K562 (cell line): ENCODE data around the gene UBA52. TPM values are rescaled to one million over a fixed set of nuclear protein-coding genes. Genes with fewer than 3 reads are reported as not detected.
A peak's percentile ranks its signal among the peaks of the same experiment; 100 is the strongest.

Experiments used
- ASH1L ChIP-seq: fragments of 450-650 bp; IDR thresholded peaks from 2 replicates; pipeline ENCODE4 v1.6.1; 2018; ENCODE audit warnings: borderline replicate concordance, mild to moderate bottlenecking, low read depth; ENCODE audit not compliant: partially characterized antibody
- CHD2 ChIP-seq: IDR thresholded peaks from 2 replicates; pipeline ENCODE4 v1.6.1; 2011; ENCODE audit warnings: low read depth, low read length
- CREM ChIP-seq: IDR thresholded peaks from 2 replicates; pipeline ENCODE4 v1.6.1; 2014; ENCODE audit warnings: antibody characterized with exemption, low read depth
- EGR1 ChIP-seq: fragments of 450-650 bp; conservative IDR thresholded peaks from 2 replicates; pipeline ENCODE4 v1.6.1; 2017; ENCODE audit warnings: mild to moderate bottlenecking
- FOS ChIP-seq: IDR thresholded peaks from 3 replicates; pipeline ENCODE4 v1.6.1; 2011; ENCODE audit not compliant: insufficient read length; ENCODE audit errors: extremely low read depth
- GABPA ChIP-seq: fragments of 200-800 bp; sonication (Bioruptor generic); conservative IDR thresholded peaks from 2 replicates; pipeline ENCODE4 v1.6.1; 2016; ENCODE audit warnings: low read depth, missing genetic modification characterization, missing compliant biosample characterization
- MBD2 ChIP-seq: sonication (generic); IDR thresholded peaks from 2 replicates; pipeline ENCODE4 v1.6.1; 2016; ENCODE audit warnings: low read depth, borderline replicate concordance
- MYBL2 ChIP-seq, 2 experiments: fragments of 450-650 bp in 1 of 2; sonication (generic) in 1 of 2; formaldehyde crosslinking in 1 of 2; IDR thresholded peaks; 2 replicates each; pipeline versions ENCODE4 v1.6.1 to v1.8.1; 2017 to 2022; ENCODE audit warnings: borderline replicate concordance in 1 of 2, inconsistent platforms in 1 of 2, low read depth in 1 of 2, mild to moderate bottlenecking in 1 of 2, missing genetic modification reagents in 1 of 2, moderate library complexity in 1 of 2
- PCBP1 ChIP-seq: fragments of 200-400 bp; formaldehyde crosslinking; IDR thresholded peaks from 2 replicates; pipeline ENCODE4 v1.6.1; 2018; ENCODE audit warnings: mild to moderate bottlenecking, low read depth, low read length; ENCODE audit not compliant: poor library complexity, severe bottlenecking
- POLR2G ChIP-seq: fragments of 200-400 bp; formaldehyde crosslinking; IDR thresholded peaks from 2 replicates; pipeline ENCODE4 v1.6.1; 2017; ENCODE audit warnings: low read depth, mild to moderate bottlenecking, antibody characterized with exemption, low read length, moderate library complexity
- ZNF165 ChIP-seq: fragments of 250-450 bp; sonication (Bioruptor Pico); IDR thresholded peaks from 2 replicates; pipeline ENCODE4 v1.4.0; 2020; ENCODE audit warnings: borderline replicate concordance
- polyA plus RNA-seq, 8 experiments: library from polyadenylated mRNA; depleted of rRNA in 4 of 8; stranded (reverse) in 5 of 8; unstranded in 3 of 8; fragments of >200 nt; fragmentation: Nextera tagmentation in 2 of 8; fragmentation: Illumina TruSeq in 1 of 8; extraction: Ambion mirVana in 2 of 8; extraction: Trizol in 1 of 8; gene quantifications; 2 replicates each; pipeline versions ENCODE4 v1.2.1 to v1.2.3, GENCODE V29; 2011 to 2014; ENCODE audit warnings: inconsistent platforms in 1 of 8, missing spikeins in 1 of 8
- total RNA-seq, 7 experiments: library from RNA; depleted of rRNA in 6 of 7; stranded (reverse); fragments of >200 nt in 6 of 7; fragmentation: Illumina TruSeq in 2 of 7; extraction: Trizol in 2 of 7; gene quantifications; 2 replicates each; pipeline versions ENCODE4 v1.2.1 to v1.2.3, GENCODE V29; 2011 to 2021; ENCODE audit warnings: low replicate concordance in 1 of 7
- TF ChIP-seq, protein P1 (sequence below): sonication (generic); formaldehyde crosslinking; IDR thresholded peaks from 2 replicates; pipeline ENCODE4 v1.8.0; 2023; ENCODE audit warnings: mild to moderate bottlenecking, missing genetic modification reagents
- TF ChIP-seq, protein P2 (sequence below): sonication (generic); formaldehyde crosslinking; IDR thresholded peaks from 2 replicates; pipeline ENCODE4 v1.8.0; 2022; ENCODE audit warnings: mild to moderate bottlenecking, missing genetic modification reagents
- TF ChIP-seq, protein P3 (sequence below), 2 experiments: IDR thresholded peaks in 1 of 2; conservative IDR thresholded peaks in 1 of 2; 2 replicates each; pipeline ENCODE4 v1.6.1; 2016; ENCODE audit warnings: low read depth in 2 of 2, mild to moderate bottlenecking in 1 of 2, missing compliant biosample characterization in 1 of 2, missing genetic modification characterization in 1 of 2, moderate library complexity in 1 of 2
- TF ChIP-seq, protein P4 (sequence below): sonication (generic); formaldehyde crosslinking; IDR thresholded peaks from 2 replicates; pipeline ENCODE4 v1.4.0; 2020; ENCODE audit warnings: mild to moderate bottlenecking, missing genetic modification reagents
- TF ChIP-seq, protein P5 (sequence below): fragments of 200-800 bp; sonication (Bioruptor generic); IDR thresholded peaks from 2 replicates; pipeline ENCODE4 v1.6.1; 2017; ENCODE audit warnings: missing genetic modification characterization, missing compliant biosample characterization

Gene UBA52
- total and polyA plus RNA-seq, 9 of the 15 experiments (the other 6 are each of a cell fraction or from before 2014, with no cell fraction given) = 1,110 to 2,751 (median 1,733) TPM

DNA sequence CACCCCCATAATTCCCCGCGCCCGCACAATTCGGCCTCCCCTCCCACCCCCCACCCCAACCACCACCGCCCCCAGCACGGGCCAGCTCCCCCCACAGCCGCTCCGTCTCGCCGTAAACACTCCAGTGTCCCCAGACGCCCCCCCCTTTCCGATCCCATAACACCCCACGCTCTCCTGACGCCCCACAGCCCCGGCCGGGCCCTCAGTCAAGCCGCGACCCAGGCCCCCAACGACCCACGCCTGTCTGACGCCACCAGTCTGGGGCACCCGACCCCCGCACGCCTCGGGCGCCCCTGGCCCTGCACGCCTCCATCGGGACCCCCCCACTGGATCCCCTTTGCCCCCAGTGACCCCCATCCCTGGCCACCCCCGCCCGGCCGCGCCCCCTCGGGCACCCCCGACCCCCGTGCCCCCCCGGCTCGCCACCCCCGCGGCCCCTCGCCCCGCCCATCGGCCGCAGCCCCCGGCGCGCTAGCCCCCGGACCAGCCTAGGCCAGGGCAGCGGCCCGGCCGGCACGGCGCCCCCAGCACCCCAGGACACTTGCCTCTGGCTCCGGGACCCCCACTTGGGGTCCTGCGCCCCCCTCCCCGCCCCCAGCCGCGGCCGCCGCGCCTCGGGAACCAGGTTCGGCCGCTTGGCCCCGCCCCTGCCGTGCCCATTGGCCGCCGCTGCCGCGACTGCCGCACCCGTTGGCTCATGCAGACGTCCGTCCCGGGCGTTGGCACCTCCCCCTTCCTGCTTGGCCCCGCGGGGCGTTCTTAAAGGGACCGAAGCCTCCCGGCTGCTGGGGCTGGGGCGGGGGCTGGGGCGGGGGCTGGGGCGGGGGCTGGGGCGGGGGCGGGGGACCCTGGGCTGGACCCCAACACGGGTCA, 28.5 kb upstream of the UBA52 start, which contains the start of gene FKBP8 (continued):
- TF ChIP-seq, protein P1, sequence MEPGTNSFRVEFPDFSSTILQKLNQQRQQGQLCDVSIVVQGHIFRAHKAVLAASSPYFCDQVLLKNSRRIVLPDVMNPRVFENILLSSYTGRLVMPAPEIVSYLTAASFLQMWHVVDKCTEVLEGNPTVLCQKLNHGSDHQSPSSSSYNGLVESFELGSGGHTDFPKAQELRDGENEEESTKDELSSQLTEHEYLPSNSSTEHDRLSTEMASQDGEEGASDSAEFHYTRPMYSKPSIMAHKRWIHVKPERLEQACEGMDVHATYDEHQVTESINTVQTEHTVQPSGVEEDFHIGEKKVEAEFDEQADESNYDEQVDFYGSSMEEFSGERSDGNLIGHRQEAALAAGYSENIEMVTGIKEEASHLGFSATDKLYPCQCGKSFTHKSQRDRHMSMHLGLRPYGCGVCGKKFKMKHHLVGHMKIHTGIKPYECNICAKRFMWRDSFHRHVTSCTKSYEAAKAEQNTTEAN (CRISPR knock-in tag) = no peak
- TF ChIP-seq MYBL2 (IDR thresholded peaks at IDR 0.05; ENCODE audit: low read depth) (no peak), MYBL2 (CRISPR knock-in tag; IDR thresholded peaks at IDR 0.05; ENCODE audit: borderline replicate concordance) (no peak), EGR1 (peak; percentile 31; the same call in 1 of the 2 replicates), CREM (peak; percentile 24; the same call in 1 of the 2 replicates), PCBP1 (peak; percentile 76), ASH1L (peak; percentile 69), FOS (peak; percentile 95), GABPA (tag) (peak; percentile 63; the same call in 1 of the 2 replicates), ZNF165 (CRISPR knock-in tag) (no peak), MBD2 (peak; percentile 91), CHD2 (peak; percentile 81), POLR2G (peak; percentile 67)
- TF ChIP-seq, protein P2, sequence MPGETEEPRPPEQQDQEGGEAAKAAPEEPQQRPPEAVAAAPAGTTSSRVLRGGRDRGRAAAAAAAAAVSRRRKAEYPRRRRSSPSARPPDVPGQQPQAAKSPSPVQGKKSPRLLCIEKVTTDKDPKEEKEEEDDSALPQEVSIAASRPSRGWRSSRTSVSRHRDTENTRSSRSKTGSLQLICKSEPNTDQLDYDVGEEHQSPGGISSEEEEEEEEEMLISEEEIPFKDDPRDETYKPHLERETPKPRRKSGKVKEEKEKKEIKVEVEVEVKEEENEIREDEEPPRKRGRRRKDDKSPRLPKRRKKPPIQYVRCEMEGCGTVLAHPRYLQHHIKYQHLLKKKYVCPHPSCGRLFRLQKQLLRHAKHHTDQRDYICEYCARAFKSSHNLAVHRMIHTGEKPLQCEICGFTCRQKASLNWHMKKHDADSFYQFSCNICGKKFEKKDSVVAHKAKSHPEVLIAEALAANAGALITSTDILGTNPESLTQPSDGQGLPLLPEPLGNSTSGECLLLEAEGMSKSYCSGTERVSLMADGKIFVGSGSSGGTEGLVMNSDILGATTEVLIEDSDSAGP (CRISPR knock-in tag) = peak; percentile 91
- TF ChIP-seq, protein P3, sequence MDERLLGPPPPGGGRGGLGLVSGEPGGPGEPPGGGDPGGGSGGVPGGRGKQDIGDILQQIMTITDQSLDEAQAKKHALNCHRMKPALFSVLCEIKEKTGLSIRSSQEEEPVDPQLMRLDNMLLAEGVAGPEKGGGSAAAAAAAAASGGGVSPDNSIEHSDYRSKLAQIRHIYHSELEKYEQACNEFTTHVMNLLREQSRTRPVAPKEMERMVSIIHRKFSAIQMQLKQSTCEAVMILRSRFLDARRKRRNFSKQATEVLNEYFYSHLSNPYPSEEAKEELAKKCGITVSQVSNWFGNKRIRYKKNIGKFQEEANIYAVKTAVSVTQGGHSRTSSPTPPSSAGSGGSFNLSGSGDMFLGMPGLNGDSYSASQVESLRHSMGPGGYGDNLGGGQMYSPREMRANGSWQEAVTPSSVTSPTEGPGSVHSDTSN (CRISPR knock-in tag; IDR thresholded peaks at IDR 0.05; ENCODE audit: low read depth) = peak; percentile 91
- TF ChIP-seq, protein P3 (tag; conservative IDR thresholded peaks at IDR 0.05; ENCODE audit: low read depth) = no peak
- TF ChIP-seq, protein P4, sequence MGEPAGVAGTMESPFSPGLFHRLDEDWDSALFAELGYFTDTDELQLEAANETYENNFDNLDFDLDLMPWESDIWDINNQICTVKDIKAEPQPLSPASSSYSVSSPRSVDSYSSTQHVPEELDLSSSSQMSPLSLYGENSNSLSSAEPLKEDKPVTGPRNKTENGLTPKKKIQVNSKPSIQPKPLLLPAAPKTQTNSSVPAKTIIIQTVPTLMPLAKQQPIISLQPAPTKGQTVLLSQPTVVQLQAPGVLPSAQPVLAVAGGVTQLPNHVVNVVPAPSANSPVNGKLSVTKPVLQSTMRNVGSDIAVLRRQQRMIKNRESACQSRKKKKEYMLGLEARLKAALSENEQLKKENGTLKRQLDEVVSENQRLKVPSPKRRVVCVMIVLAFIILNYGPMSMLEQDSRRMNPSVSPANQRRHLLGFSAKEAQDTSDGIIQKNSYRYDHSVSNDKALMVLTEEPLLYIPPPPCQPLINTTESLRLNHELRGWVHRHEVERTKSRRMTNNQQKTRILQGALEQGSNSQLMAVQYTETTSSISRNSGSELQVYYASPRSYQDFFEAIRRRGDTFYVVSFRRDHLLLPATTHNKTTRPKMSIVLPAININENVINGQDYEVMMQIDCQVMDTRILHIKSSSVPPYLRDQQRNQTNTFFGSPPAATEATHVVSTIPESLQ (CRISPR knock-in tag) = no peak
- TF ChIP-seq, protein P5, sequence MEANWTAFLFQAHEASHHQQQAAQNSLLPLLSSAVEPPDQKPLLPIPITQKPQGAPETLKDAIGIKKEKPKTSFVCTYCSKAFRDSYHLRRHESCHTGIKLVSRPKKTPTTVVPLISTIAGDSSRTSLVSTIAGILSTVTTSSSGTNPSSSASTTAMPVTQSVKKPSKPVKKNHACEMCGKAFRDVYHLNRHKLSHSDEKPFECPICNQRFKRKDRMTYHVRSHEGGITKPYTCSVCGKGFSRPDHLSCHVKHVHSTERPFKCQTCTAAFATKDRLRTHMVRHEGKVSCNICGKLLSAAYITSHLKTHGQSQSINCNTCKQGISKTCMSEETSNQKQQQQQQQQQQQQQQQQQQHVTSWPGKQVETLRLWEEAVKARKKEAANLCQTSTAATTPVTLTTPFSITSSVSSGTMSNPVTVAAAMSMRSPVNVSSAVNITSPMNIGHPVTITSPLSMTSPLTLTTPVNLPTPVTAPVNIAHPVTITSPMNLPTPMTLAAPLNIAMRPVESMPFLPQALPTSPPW (CRISPR knock-in tag) = peak; percentile 90
